ENCODE data around the gene RELA. TPM values are rescaled to one million over a fixed set of nuclear protein-coding genes. Genes with fewer than 3 reads are reported as not detected.

Gene RELA
- total and polyA plus RNA-seq, 3 experiments from 2014 or later: 76.0 to 89.7 (median 87.3) TPM

GRCh38 chr11:65623852-65624616 lies 38.7 kb downstream of the RELA start:
- Mint-ChIP-seq H3K4me3 (no peak overlapping the region), H3K27ac (peak overlapping the region in 1 of 8 donors; percentile 82), H3K27me3 (no peaks in the 10 kb centered on the region), H3K36me3 (peaks cover 0 to 90% (median 3%) of the 10 kb centered on the region in 3 donors), H3K4me1 (peaks cover 4 to 21% (median 6%) of the 10 kb centered on the region in 3 donors), H3K9me3 (no peaks in the 10 kb centered on the region)
- Histone ChIP-seq H3K27ac (ENCODE audit: low read depth, low read length) (no peak overlapping the region), H3K4me3 (ENCODE audit: low read length) (no peak overlapping the region), H3K4me1 (ENCODE audit: insufficient read depth, low read length) (peaks cover 7% of the 10 kb centered on the region), H3K9me3 (ENCODE audit: low read length) (no peaks in the 10 kb centered on the region), H3K27me3 (ENCODE audit: insufficient read depth, low read length, poor library complexity, severe bottlenecking) (no peaks in the 10 kb centered on the region), H3K36me3 (ENCODE audit: insufficient read depth, low read length) (peaks cover 36% of the 10 kb centered on the region)
- no peak for DNase-seq
- CTCF ChIA-PET: interaction anchor here (0.9 to 2.0 kb wide), 3 partner anchors 9 to 30 kb away, joined by 3 to 8 read pairs (median 4); partner anchors contain the start of gene PCNX3
- POLR2A ChIA-PET: interaction anchor here (0.6 kb wide), 2 partner anchors 9 to 26 kb away, joined by 3 to 4 read pairs; no protein-coding TSS in a partner anchor

GRCh38 chr11:65623177-65623576 lies 39.5 kb downstream of the RELA start:
- Histone ChIP-seq H3K27ac (ENCODE audit: low read depth, low read length) (no peak overlapping the region), H3K4me3 (ENCODE audit: low read length) (no peak overlapping the region), H3K9me3 (ENCODE audit: low read length) (no peaks in the 10 kb centered on the region), H3K36me3 (ENCODE audit: insufficient read depth, low read length) (peaks cover 32% of the 10 kb centered on the region), H3K27me3 (ENCODE audit: insufficient read depth, low read length, poor library complexity, severe bottlenecking) (no peaks in the 10 kb centered on the region), H3K4me1 (ENCODE audit: insufficient read depth, low read length) (peaks cover 7% of the 10 kb centered on the region)
- H3K9me3 Mint-ChIP-seq: no peaks in the 10 kb centered on the region
- peaks cover 4 to 25% (median 6%) of the 10 kb centered on the region in 3 donors for H3K4me1 Mint-ChIP-seq
- DNase-seq: no peak
- H3K27me3 Mint-ChIP-seq: no peaks in the 10 kb centered on the region
- peak overlapping the region in 1 of 7 donors; percentile 34 for H3K4me3 Mint-ChIP-seq
- ChIA-PET CTCF (interaction anchor here (0.9 to 1.1 kb wide), 3 partner anchors 29 to 83 kb away, joined by 3 to 4 read pairs (median 3); no protein-coding TSS in a partner anchor), POLR2A (interaction anchor here (1.0 kb wide), 1 partner anchor 10 kb away, joined by 4 read pairs; no protein-coding TSS in a partner anchor)
- H3K36me3 Mint-ChIP-seq: peaks cover 0 to 90% (median 3%) of the 10 kb centered on the region in 3 donors
- peak overlapping the region in 2 of 8 donors; percentile 54 to 61 for H3K27ac Mint-ChIP-seq

DNA sequence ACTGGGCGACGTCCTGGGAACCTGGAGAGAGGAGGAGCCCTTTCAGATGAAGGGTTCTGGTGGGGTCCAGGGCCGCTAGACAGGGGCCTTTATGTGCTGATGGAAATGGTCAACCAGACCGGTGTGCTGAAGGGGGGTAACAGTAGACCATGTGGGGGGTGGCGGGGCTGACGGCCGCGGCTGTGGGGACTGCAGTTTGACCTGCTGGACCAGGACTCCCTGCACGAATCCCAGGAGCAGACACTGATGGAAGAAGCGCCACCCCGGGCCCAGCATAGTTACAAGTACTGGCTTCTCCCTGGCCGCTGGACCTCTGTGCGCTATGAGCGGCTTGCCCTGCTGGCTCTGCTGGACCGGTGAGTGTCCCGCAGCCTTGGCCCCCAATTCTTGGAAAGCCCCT lies 40.7 kb downstream of the RELA start:
- CTCF ChIA-PET: no interaction called here
- Histone ChIP-seq H3K4me3 (ENCODE audit: low read length) (no peak overlapping the region), H3K4me1 (ENCODE audit: insufficient read depth, low read length) (peaks cover 13% of the 10 kb centered on the region), H3K27me3 (ENCODE audit: insufficient read depth, low read length, poor library complexity, severe bottlenecking) (no peaks in the 10 kb centered on the region), H3K27ac (ENCODE audit: low read depth, low read length) (no peak overlapping the region), H3K9me3 (ENCODE audit: low read length) (no peaks in the 10 kb centered on the region), H3K36me3 (ENCODE audit: insufficient read depth, low read length) (peaks cover 29% of the 10 kb centered on the region)
- DNase-seq: no peak
- H3K27ac Mint-ChIP-seq: peak overlapping the region in 1 of 8 donors; percentile 61
- H3K27me3 Mint-ChIP-seq: no peaks in the 10 kb centered on the region
- H3K9me3 Mint-ChIP-seq: no peaks in the 10 kb centered on the region
- H3K36me3 Mint-ChIP-seq: peaks cover 0 to 87% (median 3%) of the 10 kb centered on the region in 3 donors
- peaks cover 6 to 34% (median 9%) of the 10 kb centered on the region in 3 donors for H3K4me1 Mint-ChIP-seq
- POLR2A ChIA-PET: no interaction called here
- H3K4me3 Mint-ChIP-seq: no peak overlapping the region

- no peak overlapping the region for H3K4me3 Mint-ChIP-seq
- no peak overlapping the region for H3K4me3 ChIP-seq (ENCODE audit: low read length)
- no peaks in the 10 kb centered on the region for H3K9me3 Mint-ChIP-seq
- peaks cover 19% of the 10 kb centered on the region for H3K4me1 ChIP-seq (ENCODE audit: insufficient read depth, low read length)
- no peaks in the 10 kb centered on the region for H3K9me3 ChIP-seq (ENCODE audit: low read length)
- no peaks in the 10 kb centered on the region for H3K27me3 Mint-ChIP-seq
- peaks cover 12 to 40% (median 14%) of the 10 kb centered on the region in 3 donors for H3K4me1 Mint-ChIP-seq
- ChIA-PET CTCF (no interaction called here), POLR2A (no interaction called here)
- no peak for DNase-seq
- H3K36me3 ChIP-seq (ENCODE audit: insufficient read depth, low read length): peaks cover 26% of the 10 kb centered on the region
- H3K27ac Mint-ChIP-seq: peak overlapping the region in 1 of 8 donors; percentile 61
- H3K27ac ChIP-seq (ENCODE audit: low read depth, low read length): no peak overlapping the region
- no peaks in the 10 kb centered on the region for H3K27me3 ChIP-seq (ENCODE audit: insufficient read depth, low read length, poor library complexity, severe bottlenecking)
- H3K36me3 Mint-ChIP-seq: peaks cover 0 to 87% (median 3%) of the 10 kb centered on the region in 3 donors
Observed at GRCh38 chr11:65621460-65621859, 41.3 kb downstream of the RELA start.

DNA sequence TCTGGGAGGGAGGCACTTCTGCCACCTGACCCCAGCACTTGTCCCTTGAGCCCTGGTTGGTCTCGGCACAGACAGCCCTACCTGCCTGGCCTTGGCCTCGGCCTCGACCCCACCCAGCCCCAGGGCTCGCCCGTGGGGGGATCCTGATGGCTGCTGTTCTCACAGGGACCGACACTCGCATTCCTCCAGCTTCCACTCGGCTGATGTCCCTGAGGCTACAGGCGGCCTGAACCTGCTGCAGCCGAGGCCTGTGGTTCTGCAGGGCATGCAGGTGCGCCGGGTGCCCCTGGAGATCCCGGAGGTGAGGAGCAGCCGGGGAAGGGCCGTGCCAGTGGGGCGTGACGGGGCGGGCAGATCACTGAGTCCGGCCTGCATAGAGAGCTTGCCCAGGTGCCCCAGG lies 42.0 kb downstream of the RELA start:
- Histone ChIP-seq H3K4me1 (ENCODE audit: insufficient read depth, low read length) (peaks cover 14% of the 10 kb centered on the region), H3K4me3 (ENCODE audit: low read length) (no peak overlapping the region), H3K27ac (ENCODE audit: low read depth, low read length) (no peak overlapping the region), H3K9me3 (ENCODE audit: low read length) (no peaks in the 10 kb centered on the region), H3K36me3 (ENCODE audit: insufficient read depth, low read length) (peaks cover 24% of the 10 kb centered on the region), H3K27me3 (ENCODE audit: insufficient read depth, low read length, poor library complexity, severe bottlenecking) (no peaks in the 10 kb centered on the region)
- Mint-ChIP-seq H3K4me1 (peaks cover 11 to 36% (median 14%) of the 10 kb centered on the region in 3 donors), H3K36me3 (peaks cover 0 to 83% (median 3%) of the 10 kb centered on the region in 3 donors), H3K27me3 (no peaks in the 10 kb centered on the region), H3K27ac (peak overlapping the region in 1 of 8 donors; percentile 15), H3K9me3 (no peaks in the 10 kb centered on the region), H3K4me3 (no peak overlapping the region)
- ChIA-PET POLR2A (no interaction called here), CTCF (no interaction called here)
- DNase-seq: no peak

DNA sequence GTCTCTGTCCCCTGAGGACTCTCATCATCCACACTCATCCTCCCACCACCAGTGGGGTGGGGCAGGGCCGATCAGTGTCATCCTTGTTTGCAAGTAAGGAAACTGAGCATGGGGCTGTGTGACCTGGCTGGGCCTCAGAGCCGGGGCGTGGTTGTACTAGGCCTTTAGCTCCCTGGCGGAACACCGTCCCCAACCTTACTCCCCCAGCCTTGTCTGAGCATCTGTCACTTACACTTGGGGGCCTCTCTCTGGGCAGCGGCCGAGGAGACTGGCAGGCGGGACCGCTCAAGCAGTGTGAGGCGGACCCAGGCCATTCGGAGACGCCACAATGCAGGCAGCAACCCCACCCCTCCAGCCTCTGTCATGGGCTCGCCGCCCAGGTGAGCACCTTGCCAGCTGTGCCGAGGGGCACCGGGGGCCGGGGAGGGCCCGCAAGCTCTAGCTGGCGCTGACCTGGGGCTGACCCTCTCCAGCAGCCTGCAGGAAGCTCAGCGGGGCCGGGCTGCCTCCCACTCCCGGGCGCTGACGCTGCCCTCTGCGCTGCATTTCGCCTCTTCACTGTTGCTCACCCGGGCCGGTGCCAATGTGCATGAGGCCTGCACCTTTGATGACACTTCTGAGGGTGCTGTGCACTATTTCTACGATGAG lies 43.3 kb downstream of the RELA start:
- Mint-ChIP-seq H3K9me3 (no peaks in the 10 kb centered on the region), H3K36me3 (peaks cover 0 to 78% (median 3%) of the 10 kb centered on the region in 3 donors), H3K27ac (peak overlapping the region in 1 of 8 donors; percentile 38), H3K27me3 (no peaks in the 10 kb centered on the region), H3K4me3 (peak overlapping the region in 2 of 7 donors; percentile 46 to 58), H3K4me1 (peaks cover 11 to 36% (median 14%) of the 10 kb centered on the region in 3 donors)
- no peak for DNase-seq
- CTCF ChIA-PET: no interaction called here
- no peaks in the 10 kb centered on the region for H3K27me3 ChIP-seq (ENCODE audit: insufficient read depth, low read length, poor library complexity, severe bottlenecking)
- H3K36me3 ChIP-seq (ENCODE audit: insufficient read depth, low read length): peaks cover 24% of the 10 kb centered on the region
- no peaks in the 10 kb centered on the region for H3K9me3 ChIP-seq (ENCODE audit: low read length)
- POLR2A ChIA-PET: no interaction called here
- no peak overlapping the region for H3K4me3 ChIP-seq (ENCODE audit: low read length)
- no peak overlapping the region for H3K27ac ChIP-seq (ENCODE audit: low read depth, low read length)
- H3K4me1 ChIP-seq (ENCODE audit: insufficient read depth, low read length): peaks cover 14% of the 10 kb centered on the region

DNA sequence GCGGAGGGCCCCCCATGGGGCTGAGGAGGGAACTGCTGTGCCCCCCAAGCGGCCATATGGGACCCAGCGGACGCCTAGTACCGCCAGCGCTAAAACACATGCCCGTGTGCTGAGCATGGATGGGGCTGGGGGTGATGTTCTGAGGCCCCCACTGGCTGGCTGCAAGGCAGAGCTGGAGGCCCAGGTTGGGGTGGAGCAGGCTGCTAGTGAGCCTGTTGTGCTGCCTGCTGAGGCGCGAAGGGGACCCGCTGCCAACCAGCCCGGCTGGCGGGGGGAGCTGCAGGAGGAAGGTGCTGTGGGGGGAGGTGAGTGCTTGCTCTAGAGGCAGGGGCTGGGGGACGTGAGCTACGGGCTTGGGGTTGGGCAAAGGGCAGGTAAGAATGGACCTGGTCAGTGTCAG lies 44.0 kb downstream of the RELA start:
- peaks cover 13 to 40% (median 14%) of the 10 kb centered on the region in 3 donors for H3K4me1 Mint-ChIP-seq
- no peak overlapping the region for H3K4me3 ChIP-seq (ENCODE audit: low read length)
- H3K27ac Mint-ChIP-seq: peak overlapping the region in 1 of 8 donors; percentile 61
- H3K36me3 ChIP-seq (ENCODE audit: insufficient read depth, low read length): peaks cover 20% of the 10 kb centered on the region
- peaks cover 0 to 78% (median 3%) of the 10 kb centered on the region in 3 donors for H3K36me3 Mint-ChIP-seq
- DNase-seq: no peak
- no peaks in the 10 kb centered on the region for H3K27me3 ChIP-seq (ENCODE audit: insufficient read depth, low read length, poor library complexity, severe bottlenecking)
- no peaks in the 10 kb centered on the region for H3K9me3 ChIP-seq (ENCODE audit: low read length)
- ChIA-PET CTCF (no interaction called here), POLR2A (no interaction called here)
- H3K4me1 ChIP-seq (ENCODE audit: insufficient read depth, low read length): peaks cover 14% of the 10 kb centered on the region
- H3K27me3 Mint-ChIP-seq: no peaks in the 10 kb centered on the region
- no peaks in the 10 kb centered on the region for H3K9me3 Mint-ChIP-seq
- peak overlapping the region in 3 of 7 donors; percentile 15 to 78 (median 54) for H3K4me3 Mint-ChIP-seq
- H3K27ac ChIP-seq (ENCODE audit: low read depth, low read length): no peak overlapping the region

Data from CD8-positive, alpha-beta memory T cell (primary cell).